DND-41 (cell line): Measurements from ENCODE around the gene UBE2E1.

Experiments
- ATAC-seq: fragments of 200-7000 bp; cut with Tn5 transposase; 3 replicates; pipeline ENCODE4 v1.9.1; 2021; ENCODE audit warnings: low read depth; ENCODE audit not compliant: insufficient read depth
- DNase-seq: peaks from one replicate; pipeline ENCODE4 v3.0.0-alpha.2; 2020
- H2AFZ ChIP-seq: 2 replicates; pipeline ENCODE4 v1.6.0; 2012; ENCODE audit warnings: low read depth, low read length
- H3K27ac ChIP-seq: 2 replicates; pipeline ENCODE4 v1.5.1; 2012; ENCODE audit warnings: low read length, inconsistent platforms
- H3K27me3 ChIP-seq: fragments of 200-600 bp; sonication (generic); 2 replicates; pipeline ENCODE4 v1.6.0; 2012; ENCODE audit warnings: low read length, mild to moderate bottlenecking, inconsistent platforms; ENCODE audit not compliant: insufficient read depth, poor library complexity
- H3K36me3 ChIP-seq: 2 replicates; pipeline ENCODE4 v1.5.1; 2012; ENCODE audit warnings: low read length, inconsistent platforms; ENCODE audit not compliant: insufficient read depth
- H3K4me1 ChIP-seq: 2 replicates; pipeline ENCODE4 v1.5.1; 2012; ENCODE audit warnings: mild to moderate bottlenecking, low read length; ENCODE audit not compliant: insufficient read depth
- H3K4me2 ChIP-seq: 2 replicates; pipeline ENCODE4 v1.6.0; 2012; ENCODE audit warnings: mild to moderate bottlenecking, moderate library complexity, low read length, inconsistent platforms; ENCODE audit not compliant: insufficient read depth
- H3K4me3 ChIP-seq, 2 experiments: fragments of 200-600 bp in 1 of 2; shearing (Covaris generic) in 1 of 2; 2 replicates each; pipeline ENCODE4 v1.5.1; 2012 to 2016; ENCODE audit warnings: inconsistent platforms in 2 of 2, low read length in 2 of 2, mild to moderate bottlenecking in 2 of 2, low read depth in 1 of 2, moderate library complexity in 1 of 2
- H3K79me2 ChIP-seq: 2 replicates; pipeline ENCODE4 v1.6.0; 2012; ENCODE audit warnings: low read length, inconsistent platforms; ENCODE audit not compliant: insufficient read depth
- H3K9ac ChIP-seq: 2 replicates; pipeline ENCODE4 v1.6.0; 2012; ENCODE audit warnings: low read depth, mild to moderate bottlenecking, inconsistent platforms, low read length, moderate library complexity
- H3K9me3 ChIP-seq: 2 replicates; pipeline ENCODE4 v1.5.1; 2012; ENCODE audit warnings: low read length, moderate library complexity, mild to moderate bottlenecking, inconsistent platforms; ENCODE audit not compliant: insufficient read depth, severe bottlenecking
- H4K20me1 ChIP-seq: 2 replicates; pipeline ENCODE4 v1.6.0; 2012; ENCODE audit warnings: low read length; ENCODE audit not compliant: insufficient read depth
- EZH2 ChIP-seq: IDR thresholded peaks from 3 replicates; pipeline ENCODE4 v1.6.1; 2012; ENCODE audit warnings: borderline replicate concordance, low read depth, mild to moderate bottlenecking, moderate library complexity, low read length, inconsistent platforms; ENCODE audit not compliant: severe bottlenecking
- TF ChIP-seq, protein P1 (sequence below): IDR thresholded peaks from 2 replicates; pipeline ENCODE4 v1.5.1; 2012; ENCODE audit warnings: borderline replicate concordance, low read length, moderate library complexity, mild to moderate bottlenecking; ENCODE audit not compliant: poor library complexity, severe bottlenecking; ENCODE audit errors: extremely low read depth

Gene UBE2E1

DNA sequence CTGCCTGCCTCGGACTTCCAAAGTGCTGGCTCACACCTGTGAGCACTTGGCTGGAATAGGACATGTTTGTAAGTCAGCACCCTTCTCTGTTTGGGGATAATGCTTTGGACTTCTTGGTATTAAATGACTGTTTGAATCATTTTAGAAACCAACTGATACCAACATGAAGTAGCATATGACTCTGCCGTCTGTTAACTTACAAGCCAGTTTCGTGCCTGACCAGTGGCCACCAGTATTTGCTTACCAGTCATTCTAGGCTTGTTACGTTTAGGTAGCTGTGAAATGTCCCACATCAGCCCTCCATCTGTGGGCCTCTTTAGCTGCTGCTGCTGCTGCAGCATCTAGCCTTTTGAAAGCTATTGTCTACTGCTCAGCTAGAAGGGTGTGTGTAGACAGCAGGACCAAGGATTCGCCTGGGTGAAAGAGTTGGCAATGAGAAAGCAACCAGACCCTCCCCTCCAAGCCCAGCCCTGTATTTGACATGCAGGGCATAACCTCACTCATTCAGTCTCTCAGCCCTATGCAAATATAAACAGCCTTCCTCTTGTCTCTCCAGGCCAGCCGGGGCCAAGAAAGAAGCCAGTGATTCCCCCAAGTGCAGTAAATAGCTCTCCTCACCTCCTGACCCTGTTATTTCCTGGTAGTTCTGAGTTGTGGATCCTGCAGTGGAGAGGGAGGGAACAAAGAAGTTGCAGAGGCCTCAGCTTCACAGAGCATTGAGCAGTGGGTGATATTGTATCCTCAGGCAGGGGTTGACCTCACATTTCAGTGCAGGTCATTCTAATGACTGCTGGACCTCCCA is 60.0 kb downstream of the UBE2E1 start:
- no peak overlapping the region for H3K27ac ChIP-seq

DNA sequence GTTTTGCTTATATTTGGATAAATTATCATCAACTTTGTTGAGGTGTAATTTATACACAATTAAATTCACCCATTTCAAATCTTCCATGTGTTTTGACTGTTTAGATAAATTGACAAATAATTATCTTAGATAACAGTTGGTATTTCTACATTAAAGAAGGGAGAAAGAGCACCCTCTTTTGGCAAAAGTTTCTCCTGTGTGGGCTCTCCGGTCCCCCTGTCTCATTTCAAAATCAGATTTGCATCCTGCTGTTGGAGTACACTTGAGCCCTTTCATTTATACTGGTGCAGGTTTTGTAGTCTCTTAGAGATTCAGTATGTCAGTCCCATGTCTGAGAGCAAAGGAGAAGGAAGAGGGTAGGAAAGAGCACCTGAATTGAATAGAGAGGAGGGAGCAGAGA is 61.6 kb downstream of the UBE2E1 start:
- TF ChIP-seq, protein P1, sequence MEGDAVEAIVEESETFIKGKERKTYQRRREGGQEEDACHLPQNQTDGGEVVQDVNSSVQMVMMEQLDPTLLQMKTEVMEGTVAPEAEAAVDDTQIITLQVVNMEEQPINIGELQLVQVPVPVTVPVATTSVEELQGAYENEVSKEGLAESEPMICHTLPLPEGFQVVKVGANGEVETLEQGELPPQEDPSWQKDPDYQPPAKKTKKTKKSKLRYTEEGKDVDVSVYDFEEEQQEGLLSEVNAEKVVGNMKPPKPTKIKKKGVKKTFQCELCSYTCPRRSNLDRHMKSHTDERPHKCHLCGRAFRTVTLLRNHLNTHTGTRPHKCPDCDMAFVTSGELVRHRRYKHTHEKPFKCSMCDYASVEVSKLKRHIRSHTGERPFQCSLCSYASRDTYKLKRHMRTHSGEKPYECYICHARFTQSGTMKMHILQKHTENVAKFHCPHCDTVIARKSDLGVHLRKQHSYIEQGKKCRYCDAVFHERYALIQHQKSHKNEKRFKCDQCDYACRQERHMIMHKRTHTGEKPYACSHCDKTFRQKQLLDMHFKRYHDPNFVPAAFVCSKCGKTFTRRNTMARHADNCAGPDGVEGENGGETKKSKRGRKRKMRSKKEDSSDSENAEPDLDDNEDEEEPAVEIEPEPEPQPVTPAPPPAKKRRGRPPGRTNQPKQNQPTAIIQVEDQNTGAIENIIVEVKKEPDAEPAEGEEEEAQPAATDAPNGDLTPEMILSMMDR: peak; percentile 30
- no peak for TF ChIP-seq EZH2
- no peaks in the 10 kb centered on the region for H3K9me3 ChIP-seq
- no peaks in the 10 kb centered on the region for H3K27me3 ChIP-seq
- H3K9ac ChIP-seq: no peak overlapping the region
- ATAC-seq (no peak), DNase-seq (no peak)
- H3K79me2 ChIP-seq: peaks cover 41% of the 10 kb centered on the region
- H3K27ac ChIP-seq: no peak overlapping the region
- peaks cover 26% of the 10 kb centered on the region for H4K20me1 ChIP-seq
- H3K4me3 ChIP-seq: no peak overlapping the region
- H3K4me2 ChIP-seq: no peak overlapping the region
- H3K4me1 ChIP-seq: no peaks in the 10 kb centered on the region
- no peak overlapping the region for H2AFZ ChIP-seq
- H3K36me3 ChIP-seq: no peaks in the 10 kb centered on the region

More for the DNA sequence above, 60.0 kb downstream of the UBE2E1 start:
- no peak overlapping the region for H3K9ac ChIP-seq
- TF ChIP-seq, protein P1: no peak
- ATAC-seq (no peak), DNase-seq (no peak)
- no peaks in the 10 kb centered on the region for H3K4me1 ChIP-seq
- peaks cover 57% of the 10 kb centered on the region for H3K79me2 ChIP-seq
- H3K9me3 ChIP-seq: no peaks in the 10 kb centered on the region
- peaks cover 9% of the 10 kb centered on the region for H3K36me3 ChIP-seq
- peaks cover 33% of the 10 kb centered on the region for H4K20me1 ChIP-seq
- no peak overlapping the region for H2AFZ ChIP-seq
- H3K27me3 ChIP-seq: no peaks in the 10 kb centered on the region
- H3K4me2 ChIP-seq: no peak overlapping the region
- H3K4me3 ChIP-seq: no peak overlapping the region

DNA sequence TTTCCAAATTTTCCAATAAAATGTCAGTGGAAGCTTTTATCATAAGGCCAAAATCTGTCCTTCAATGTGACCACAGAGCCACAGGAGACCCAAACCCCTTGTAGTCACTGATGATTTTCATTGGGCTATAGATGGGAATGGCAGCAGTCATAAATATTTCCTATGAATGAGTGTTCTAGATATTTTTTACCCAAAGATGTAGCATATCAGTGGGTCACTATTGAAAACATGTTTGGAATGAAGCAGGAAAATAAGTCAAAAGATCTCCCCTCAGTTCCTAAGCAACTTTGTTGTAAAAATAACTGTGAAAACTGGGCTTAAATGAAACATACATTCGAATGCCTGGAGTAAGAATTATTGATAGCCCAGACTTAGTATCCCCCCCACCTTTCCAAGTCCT is 62.1 kb downstream of the UBE2E1 start:
- Histone ChIP-seq H2AFZ (no peak overlapping the region), H3K9ac (no peak overlapping the region), H3K4me2 (no peak overlapping the region), H3K36me3 (no peaks in the 10 kb centered on the region), H3K27me3 (no peaks in the 10 kb centered on the region), H3K4me1 (no peaks in the 10 kb centered on the region), H3K9me3 (no peaks in the 10 kb centered on the region), H4K20me1 (peaks cover 26% of the 10 kb centered on the region), H3K4me3 (no peak overlapping the region), H3K27ac (no peak overlapping the region), H3K79me2 (peaks cover 38% of the 10 kb centered on the region)
- ATAC-seq: no peak
- no peak for TF ChIP-seq EZH2
- TF ChIP-seq, protein P1: no peak
- no peak for DNase-seq
